H1 (cell line): ENCODE data around the gene CACNA1D.

ENCODE experiments used
- CHD2 ChIP-seq: IDR thresholded peaks from 2 replicates; pipeline ENCODE4 v1.6.1; 2012; ENCODE audit warnings: low read length, improper control_type of control experiment
- CTCF ChIP-seq, 3 experiments: IDR thresholded peaks; 1 replicate in 2 of 3; 2 replicates in 1 of 3; pipeline versions ENCODE4 v1.5.1 to v1.6.1; 2011; ENCODE audit warnings: low read length in 3 of 3, mild to moderate bottlenecking in 3 of 3, inconsistent platforms in 2 of 3, low read depth in 1 of 3, moderate library complexity in 1 of 3; ENCODE audit not compliant: insufficient read depth in 1 of 3; ENCODE audit errors: control extremely low read depth in 1 of 3
- HDAC6 ChIP-seq: IDR thresholded peaks from one replicate; pipeline ENCODE4 v1.7.1; 2012; ENCODE audit warnings: low read depth, mild to moderate bottlenecking, inconsistent platforms, low read length, moderate library complexity
- POLR2AphosphoS5 ChIP-seq: IDR thresholded peaks from 2 replicates; pipeline ENCODE4 v1.6.1; 2011; ENCODE audit warnings: low read depth, low read length

GRCh38 chr3:53516339-53516738 is 21.9 kb downstream of the CACNA1D start:
- TF ChIP-seq CTCF (IDR thresholded peaks at IDR 0.05; ENCODE audit: control extremely low read depth in 1 of 3, insufficient read depth in 1 of 3, low read depth in 1 of 3, low read length in 3 of 3) = no peak
- no peak for TF ChIP-seq HDAC6
- no peak for TF ChIP-seq CHD2
- TF ChIP-seq POLR2AphosphoS5 = no peak
